Measurements from ENCODE around the gene REV1.
"Not testable (repeated sequence)": the region's sequence is repeated elsewhere in the genome, so short reads cannot be mapped to it uniquely, and the experiment has no call there.

The REV1 gene

DNA sequence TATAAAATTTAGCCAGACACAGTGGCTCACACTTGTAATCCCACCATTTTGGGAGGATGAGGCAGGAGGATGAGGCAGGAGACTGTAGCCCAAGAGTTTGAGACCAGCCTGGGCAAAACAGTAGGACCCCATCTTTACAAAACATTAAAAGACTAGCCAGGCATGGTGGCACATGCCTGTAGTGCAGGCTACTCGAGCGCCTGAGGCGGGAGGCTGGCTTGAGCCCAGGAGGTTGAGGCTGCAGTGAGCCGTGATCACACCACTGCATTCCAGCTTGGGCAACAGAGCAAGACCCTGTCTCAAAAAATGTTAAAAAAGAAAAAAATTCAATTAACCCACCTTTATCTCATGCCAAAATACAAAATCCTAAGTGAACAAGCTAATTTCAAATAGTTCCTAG, 4.0 kb downstream of the REV1 start:
- DNase-seq: no peak

DNA sequence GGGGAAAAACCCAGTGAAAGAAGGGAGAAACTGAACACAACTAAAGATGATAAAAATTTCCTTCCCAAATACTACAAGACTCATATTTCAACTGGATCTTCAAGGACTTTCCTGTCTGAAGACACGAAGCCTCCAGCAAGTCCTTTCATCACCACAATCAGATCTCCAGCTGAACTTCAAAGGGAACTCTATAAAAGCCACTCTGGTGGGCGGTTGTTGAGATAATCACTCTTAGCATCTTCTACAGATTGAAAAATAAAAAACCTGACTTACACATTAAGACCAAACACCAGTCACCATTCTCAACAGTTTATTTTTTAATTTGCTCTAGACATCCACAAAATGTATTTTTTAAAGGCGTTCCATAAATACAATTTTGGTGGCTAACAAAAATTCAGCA, 4.4 kb downstream of the REV1 start:
- DNase-seq: no peak

GRCh38 chr2:99484205-99484604, 5.6 kb downstream of the REV1 start:
- no peak for DNase-seq

DNA sequence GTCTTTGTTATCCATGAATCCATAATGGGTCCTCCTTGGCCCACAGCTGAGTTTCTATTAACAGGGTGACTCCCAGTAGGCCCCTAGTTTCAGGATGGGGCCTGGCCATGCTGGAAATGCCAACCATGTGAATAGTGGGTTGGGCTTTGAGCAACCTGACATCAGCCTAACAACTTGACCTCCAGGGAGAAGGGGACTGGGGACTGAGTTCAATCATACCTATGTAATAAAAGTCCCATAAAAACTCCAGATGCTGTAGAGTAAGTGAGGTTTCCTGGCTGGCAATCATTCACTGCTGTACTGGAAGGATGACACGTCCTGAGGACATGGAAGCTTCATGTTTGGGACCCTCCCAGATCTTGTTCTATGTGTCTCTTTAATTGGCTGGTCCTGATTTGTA, 7.9 kb downstream of the REV1 start:
- no peak for DNase-seq

- DNase-seq: no peak
Observed at GRCh38 chr2:99481527-99481926, 8.3 kb downstream of the REV1 start.

DNA sequence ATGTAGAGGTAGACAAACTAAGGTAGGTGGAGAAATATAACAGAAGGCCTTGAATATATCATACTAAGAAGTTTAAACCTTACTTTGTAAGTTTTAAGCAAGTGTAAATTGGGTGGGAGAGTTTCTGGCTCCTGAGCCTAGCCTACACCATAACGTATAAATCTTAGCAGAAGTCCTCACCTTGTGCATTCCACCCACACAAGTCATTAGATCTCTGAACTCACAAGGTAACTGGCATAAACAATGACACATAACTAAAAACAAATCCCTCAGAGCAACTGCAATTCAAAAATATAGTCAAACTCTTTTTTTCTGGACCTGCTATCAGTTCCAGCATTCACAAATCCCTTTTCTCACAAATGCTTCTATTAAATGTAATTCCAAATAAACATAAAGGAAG, 9.4 kb downstream of the REV1 start:
- no peak for DNase-seq

DNA sequence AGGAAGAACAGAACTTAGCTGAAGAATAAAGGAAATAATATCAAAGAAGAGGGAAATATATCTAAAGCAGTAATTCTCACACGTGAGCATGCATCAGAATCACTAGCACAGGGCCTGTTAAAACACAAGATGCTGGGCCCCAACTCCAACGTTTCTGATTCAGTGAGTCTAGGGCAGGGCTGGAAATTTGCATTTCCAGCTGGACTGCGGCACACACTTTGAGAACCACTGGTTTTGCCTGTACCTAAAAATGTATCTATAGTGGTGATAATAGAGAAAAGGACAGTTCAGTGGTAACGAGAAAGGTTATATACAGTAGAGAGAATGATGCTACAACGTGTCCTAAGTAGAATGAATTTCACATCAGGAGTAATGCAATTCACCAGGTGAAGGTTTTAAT, 11.2 kb downstream of the REV1 start:
- no peak for DNase-seq

DNA sequence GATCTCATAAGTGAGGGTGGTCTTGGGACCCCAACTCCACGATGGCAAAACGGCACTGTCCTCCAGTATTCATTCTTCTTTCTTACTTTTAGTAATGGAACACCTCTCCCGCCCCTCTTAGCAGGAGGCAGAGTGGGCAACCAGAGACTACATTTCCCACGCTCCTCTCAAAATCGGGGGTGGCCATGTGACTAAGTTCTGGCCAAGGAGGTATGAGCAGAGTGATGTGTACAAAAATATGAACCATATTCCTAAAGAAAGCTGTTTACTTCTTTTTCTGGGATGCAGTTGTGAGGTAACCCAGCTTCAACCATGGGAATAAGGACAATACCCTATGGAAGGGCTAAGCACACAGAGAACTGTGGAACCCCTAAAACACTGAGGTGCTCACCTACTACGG, 12.8 kb downstream of the REV1 start:
- no peak for DNase-seq

DNA sequence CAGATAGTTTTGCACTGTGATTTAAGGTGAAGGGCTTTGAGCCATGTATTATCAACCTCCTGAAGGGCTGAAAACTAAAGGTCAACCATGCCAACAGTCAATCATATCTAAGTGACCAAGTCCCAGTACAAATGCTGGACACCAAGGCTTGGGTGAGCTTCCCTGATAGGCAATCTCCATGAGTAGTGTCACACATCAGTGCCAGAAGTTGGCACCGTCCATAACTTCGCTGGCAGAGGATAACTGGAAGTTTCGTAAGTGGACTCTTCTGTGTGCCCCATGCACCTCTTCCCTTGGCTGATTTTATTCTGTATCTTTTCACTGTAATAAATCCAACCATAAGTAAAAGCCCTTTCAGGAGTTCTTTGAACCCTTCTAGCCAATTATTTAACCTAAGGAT, 13.2 kb downstream of the REV1 start:
- DNase-seq: no peak

GRCh38 chr2:99475095-99475494, 14.7 kb downstream of the REV1 start:
- not testable (repeated sequence) for DNase-seq

GRCh38 chr2:99473518-99474083, 16.2 kb downstream of the REV1 start:
- no peak for DNase-seq

GRCh38 chr2:99472600-99472960, 17.2 kb downstream of the REV1 start:
- DNase-seq: no peak

DNA sequence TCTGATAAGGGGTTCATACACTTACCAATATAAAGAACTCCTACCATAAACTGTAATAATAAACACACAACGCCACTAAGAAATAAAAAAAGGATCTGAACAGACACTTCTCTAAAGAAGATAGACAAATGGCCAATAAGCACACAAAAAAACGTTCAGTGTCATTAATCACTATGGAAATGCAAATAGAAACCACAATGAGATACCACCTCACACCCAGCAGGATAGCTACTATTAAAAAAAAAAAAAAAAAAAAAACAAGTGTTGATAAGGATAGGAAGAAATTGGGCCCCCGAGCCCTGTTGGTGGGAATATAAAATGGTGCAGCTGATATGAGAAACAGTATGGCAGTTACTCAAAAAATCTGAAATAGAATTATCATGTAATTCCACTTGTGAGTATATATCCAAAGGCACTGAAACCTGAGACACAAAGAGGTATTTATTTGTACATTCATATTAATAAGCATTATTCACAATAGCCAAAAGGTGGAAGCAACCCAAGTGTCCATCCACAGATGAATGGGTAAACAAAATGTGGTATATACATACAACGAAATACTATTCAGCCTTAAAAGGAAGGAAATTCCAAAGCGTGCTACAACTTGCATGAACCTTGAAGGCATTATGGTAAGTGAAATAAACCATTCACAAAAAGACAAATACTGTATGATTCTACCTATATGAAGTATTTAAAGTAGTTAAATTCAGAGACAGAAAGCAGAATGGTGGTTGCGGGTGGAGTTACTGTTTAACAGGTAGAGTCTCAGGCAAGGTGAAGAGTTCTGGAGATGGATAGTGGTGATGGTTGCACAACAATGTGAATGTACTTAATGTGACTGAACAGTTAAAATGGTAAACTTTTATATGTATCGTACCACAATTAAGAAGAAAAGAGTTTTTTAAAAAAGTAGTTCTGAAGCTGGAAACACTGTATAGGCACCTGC, 17.9 kb downstream of the REV1 start:
- no peak for DNase-seq

- DNase-seq: no peak
Observed at GRCh38 chr2:99470957-99471356, 18.9 kb downstream of the REV1 start.

- DNase-seq: not testable (repeated sequence)
Observed at GRCh38 chr2:99470459-99470858, 19.4 kb downstream of the REV1 start.

DNA sequence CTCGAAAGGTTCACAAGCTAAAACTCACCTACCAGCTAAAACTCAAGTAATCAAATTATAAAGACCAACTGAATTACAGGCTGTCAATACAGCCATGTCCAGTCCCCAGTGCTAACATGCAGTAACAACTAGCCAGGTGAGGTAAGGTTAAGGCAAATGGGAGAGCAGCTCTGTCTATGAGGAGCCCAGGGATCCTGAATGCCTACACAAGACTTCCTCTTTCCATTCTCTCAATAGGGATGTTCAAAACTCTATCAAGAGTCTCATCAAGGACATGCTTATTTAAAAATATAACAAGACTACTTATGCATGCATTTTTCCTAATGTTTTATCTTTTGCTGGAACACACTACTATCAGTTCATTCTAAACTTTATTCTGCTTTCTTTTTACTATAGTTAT, 20.4 kb downstream of the REV1 start:
- DNase-seq: no peak

DNA sequence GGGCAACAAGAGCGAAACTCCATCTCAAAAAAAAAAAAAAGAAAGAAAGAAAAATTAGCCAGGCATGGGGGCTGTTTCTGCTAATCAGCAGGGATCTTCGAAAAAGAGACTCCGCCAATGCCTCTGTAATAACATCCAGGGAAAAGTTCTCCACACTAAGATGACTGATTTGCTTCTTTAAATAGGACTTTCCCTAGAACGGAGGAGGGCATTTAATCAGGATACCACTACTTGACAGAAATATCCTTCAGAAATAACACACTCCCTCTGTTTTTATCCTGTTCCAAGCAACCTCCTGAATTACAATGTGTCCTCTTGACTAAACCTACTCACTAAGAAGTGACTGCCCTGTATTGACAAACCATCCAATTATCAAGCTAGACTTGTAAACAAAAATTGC, 21.7 kb downstream of the REV1 start:
- no peak for DNase-seq

- DNase-seq: no peak
Observed at GRCh38 chr2:99467390-99467789, 22.4 kb downstream of the REV1 start.

GRCh38 chr2:99461828-99462483, 27.9 kb downstream of the REV1 start:
- no peak for DNase-seq

GRCh38 chr2:99458529-99458928, 31.3 kb downstream of the REV1 start:
- no peak for DNase-seq

DNA sequence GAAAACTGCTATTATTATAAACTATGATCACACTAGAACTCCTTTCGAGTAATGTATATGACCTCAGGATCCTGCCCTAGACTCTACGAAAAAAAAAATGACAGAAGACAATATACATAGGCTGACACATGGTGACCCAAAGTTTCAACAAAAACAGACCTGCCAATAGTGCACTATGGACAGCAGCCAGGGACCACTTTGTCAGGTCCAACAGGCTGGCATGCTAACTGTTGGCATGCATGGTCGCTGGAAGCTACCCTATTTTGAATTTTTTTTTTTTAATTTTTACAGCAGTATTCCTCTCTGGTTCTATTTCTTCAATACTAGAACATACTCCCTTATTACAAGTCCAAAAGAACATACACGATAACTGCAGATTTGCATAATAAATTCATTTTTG, 38.1 kb downstream of the REV1 start:
- no peak for DNase-seq

GRCh38 chr2:99451280-99451679, 38.5 kb downstream of the REV1 start:
- DNase-seq: no peak

- no peak for DNase-seq
Observed at GRCh38 chr2:99450199-99450598, 39.6 kb downstream of the REV1 start.

DNA sequence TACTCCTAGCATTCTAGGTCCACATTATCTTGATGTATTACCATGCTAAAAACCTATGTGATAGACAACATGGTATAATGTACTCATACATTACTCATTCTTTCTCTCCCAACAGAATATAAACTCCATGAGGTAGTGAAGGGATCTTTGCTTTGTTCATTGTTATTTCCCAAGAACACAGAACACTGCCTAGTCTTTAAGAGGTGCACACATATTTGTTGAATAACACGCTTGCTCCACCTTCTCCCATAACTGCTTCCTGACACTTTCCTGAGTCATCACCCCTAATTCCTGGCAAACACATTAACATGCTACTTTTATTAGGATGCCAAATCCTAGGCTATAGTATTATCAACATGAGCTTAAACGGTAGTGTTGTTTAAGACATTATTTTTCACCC, 41.3 kb downstream of the REV1 start:
- no peak for DNase-seq

Measured in effector CD4-positive, alpha-beta T cell (primary cell).